Inflammatory macrophage treated with lipopolysaccharide for 4 hours (primary cell): Measurements from ENCODE around the gene PRR18.

ENCODE experiments used
- DNase-seq: peaks from one replicate; pipeline ENCODE4 v3.0.0-alpha.2; 2020

Gene PRR18

DNA sequence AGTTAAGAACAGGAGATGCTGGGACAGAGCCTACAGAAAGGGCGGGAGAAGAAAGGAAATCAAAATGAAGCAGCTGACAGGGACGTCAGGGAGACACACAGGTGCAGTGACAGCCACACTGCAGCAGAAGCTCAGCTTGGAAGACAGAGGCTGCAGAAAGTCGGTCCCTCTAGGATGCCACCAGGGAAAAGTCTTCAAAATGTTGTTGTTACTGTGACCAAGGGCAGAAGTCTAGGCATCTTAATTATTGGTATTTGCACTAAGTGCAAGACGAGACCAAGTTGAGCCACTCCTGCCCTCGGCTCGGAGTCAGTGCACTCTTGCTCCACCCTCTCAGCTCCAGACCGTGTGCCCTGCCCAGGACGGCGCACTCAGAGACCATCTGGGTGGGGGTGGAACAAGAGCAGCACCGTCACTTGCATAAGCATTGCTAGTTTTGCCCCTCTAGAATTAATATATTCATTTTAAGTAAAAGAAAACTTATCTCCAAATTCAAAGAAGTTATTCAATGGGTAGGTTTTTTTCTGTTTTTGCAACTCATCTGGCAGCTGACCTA, 2.6 kb downstream of the PRR18 start:
- no peak for DNase-seq

DNA sequence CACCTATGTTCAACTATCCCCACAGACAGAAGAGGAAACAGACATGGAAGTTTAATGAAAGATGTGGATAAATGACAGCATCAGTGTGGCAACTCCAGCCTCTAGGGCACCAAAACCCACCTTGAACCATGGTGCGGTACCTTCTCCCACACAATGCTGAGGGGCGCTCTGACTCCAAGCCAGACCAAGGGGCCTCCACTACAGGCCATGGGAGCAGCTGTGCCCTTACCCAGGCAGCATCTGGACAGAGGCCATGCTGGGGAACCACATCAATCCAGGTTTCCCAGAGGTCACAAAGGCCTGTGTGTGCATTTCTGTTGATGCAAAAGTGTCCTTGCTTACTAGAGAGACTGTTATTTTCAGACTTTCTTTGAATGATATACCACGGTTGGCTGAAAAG, 4.1 kb downstream of the PRR18 start:
- no peak for DNase-seq

DNA sequence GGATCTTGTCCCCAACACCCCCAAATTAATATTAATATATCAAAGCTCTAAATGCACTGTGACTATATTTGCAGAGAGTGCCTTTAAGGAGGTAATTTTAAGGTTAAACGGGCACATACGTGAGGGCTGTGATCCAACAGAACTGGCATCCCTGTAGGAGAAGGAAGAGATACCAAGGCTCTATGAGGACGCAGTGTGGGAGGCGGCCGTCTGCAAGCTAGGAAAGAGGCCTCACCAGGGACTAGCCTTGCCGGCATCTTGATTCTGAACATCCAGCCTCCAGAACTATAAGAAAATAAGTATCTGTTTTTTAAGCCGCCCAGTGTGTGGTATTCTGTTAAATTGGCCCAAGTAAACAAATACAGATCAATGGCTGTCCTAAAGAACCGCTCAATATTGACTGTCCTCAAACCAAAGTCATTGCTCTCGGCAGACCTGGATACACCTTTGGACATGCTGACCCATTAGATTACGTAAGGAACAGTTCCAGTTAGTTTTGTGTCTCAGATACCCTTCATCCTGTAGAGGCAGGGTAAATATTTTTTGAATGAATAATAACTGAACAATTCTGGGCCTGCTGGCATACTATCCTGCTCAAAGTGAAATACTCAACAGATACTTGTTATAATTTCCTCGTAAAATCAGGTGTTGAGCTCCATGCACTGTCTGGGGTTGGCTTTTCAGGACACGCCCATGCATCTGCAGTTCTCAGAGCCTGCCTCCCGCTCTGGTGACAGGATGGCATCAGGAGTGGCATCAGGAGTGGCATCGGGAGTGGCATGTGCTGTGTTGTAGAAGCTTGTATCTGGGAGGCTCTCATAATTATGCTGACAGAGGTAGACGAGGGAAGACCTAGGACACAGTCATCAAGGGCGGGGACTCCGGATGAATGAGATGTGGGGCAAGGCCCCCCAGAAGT, 6.3 kb downstream of the PRR18 start:
- DNase-seq, result no peak

DNA sequence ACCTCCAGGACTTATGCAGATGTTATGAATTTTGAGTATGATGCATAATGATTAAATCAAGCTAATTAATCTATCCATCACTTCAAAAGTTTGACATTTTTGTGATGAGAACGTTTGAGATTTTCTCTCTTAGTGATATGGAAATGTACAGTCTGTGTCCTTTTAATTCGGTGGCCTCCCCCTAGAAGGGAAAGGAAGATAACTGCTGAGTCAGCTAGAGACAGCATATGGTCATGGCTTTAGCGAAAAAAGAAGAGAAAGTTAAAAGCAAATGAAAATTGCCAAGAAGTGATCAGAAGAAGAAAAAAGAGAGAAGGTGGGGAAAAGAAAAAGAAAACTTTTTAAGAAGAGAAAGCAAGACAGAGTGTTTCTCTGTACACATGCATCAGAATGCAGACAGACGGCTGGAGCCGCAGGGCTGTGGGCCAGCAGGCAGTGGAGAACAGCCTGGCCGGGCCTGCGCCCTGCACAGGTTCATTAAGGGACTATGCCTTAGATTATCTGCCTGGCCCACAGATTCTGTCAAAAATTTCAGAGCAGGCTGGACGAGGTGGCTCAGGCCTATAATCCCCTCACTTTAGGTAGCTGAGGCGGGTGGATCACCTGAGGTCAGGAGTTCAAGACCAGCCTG, 7.7 kb downstream of the PRR18 start:
- DNase-seq, result no peak

DNA sequence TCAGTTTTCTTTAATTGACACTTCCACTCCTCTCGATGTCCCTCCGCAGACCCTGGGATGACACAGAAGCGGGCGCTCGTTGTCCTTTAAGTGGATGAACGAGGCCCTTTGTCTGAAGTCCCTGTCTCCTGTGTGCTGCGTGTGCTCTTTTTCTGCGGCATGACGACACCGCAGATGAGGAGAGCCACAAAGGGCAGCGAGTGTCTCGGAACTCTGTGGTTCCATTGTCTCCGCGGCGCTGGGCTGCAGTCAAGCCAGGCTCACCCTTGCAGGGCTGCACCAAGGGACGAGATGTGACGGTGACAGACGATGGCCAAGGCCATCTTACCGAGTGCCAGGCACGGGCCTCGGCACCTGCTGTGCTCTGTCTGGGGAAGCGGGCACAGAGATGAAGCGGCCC, 10.6 kb downstream of the PRR18 start:
- no peak for DNase-seq

DNA sequence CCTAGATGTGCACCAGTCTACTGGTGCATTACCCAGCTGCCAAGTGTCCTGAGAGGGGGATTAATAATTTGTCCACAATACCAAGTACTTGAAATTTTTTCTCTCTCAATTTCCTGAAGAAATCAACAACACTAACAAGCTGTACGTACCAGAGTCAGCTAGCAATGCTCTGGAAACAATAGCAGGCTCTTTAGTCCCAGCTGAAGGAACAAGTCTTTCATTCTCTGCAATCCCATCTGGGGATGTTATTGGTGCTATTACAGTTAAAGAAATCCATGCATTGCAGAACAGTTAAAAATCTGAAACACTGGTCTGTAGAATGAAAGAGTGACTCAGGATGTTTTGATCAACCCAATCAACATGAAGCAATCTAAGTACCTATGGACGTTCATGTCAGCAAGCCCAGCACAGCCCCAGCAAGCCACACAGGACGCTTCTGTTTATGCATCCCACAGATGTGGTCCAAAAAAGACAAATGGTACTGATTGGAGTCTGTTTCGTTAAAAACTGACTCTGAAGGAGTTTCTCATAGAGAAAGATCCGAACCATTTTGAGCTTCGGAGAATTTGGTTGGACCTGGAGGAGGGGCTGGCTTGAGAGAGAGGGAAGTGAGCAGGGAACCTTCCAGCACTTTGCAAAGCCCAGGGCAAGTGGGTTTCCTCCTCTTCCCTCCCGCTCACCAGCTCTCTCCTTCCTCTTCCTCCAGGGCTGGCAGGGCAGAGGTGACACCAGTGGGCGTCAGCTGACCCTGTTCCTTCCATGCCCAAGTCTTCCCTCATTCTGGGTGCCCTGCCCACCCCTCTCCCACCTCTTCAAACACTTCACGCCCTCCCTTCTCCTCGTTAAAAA, 11.9 kb downstream of the PRR18 start:
- no peak for DNase-seq

DNA sequence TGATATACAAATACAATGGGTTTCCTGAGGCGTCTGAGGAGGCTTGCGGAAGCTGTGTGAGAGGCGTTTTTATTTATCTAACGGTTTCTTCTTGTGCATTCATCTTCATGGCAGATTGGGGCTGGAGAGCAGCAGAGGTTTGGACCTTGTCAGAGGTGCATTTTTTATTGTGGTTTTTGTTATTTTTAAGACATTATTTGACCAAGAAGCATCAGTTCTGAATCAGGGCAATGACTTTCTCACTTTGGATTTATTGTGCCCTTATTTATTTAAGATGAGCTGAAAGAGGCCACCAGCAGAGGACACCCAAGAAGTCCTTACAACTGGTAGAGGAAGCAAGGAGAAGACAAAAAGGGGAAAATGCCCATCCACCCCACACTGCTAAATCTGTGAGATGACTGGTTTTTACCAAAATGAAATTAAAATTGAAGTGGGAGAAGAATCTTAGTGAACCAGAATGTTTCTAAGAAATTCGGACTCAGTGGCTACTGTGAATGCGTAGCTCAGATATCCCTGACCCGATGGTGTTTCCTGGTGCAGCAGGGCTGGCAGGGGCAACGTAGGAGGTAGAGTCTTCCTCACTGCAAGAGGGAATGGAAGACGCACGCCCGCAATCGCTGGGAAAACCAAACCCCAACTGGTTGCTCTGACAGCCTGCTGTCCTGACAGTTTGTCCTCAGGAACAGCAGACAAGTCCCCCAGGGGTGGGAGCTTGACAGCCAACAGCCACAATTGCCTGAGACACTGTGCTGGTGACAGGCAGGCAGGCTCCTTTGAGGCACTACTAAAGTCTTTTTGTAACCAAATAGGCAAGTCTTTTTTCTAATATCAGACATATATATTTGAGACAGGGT, 14.2 kb downstream of the PRR18 start:
- no peak for DNase-seq

DNA sequence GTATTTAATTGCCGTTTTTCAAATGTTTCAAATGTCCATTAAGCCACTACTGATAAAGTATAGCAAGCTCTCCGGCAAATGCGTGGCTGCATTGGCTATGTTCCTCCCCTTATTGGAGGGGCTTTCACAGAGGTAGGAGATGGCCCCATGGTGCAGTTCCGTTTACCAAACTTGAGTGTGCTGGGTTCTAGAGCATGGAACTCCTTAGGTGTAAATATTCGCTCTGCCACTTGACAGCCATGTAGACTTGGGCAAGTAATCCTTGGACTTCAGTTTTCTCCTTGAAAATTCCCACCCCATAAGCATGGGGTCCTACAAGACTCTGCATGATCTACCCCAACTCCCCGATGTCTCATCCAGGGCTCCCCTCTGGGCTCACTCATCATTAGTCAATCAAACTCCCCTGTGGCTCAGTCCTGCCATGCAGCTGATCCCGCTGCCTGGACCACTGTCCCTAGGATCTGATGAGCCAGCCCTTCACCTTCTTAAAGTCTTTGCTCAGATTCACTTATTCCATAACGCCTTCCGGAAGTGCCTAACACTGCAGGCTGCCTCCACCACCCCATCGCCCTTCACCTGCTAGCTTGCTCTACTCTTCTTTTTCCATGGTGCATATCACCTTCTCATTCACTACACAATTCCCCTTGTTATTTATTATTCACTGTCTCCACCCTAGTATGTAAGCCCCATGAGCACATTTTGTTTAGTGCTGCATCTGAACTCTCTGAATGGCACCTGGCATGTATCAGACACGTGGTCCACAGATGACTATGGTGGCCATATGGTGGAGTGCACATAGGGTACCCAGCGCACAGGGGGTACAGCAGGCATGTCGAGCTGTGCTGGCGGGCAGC, 18.8 kb downstream of the PRR18 start:
- no peak for DNase-seq

DNA sequence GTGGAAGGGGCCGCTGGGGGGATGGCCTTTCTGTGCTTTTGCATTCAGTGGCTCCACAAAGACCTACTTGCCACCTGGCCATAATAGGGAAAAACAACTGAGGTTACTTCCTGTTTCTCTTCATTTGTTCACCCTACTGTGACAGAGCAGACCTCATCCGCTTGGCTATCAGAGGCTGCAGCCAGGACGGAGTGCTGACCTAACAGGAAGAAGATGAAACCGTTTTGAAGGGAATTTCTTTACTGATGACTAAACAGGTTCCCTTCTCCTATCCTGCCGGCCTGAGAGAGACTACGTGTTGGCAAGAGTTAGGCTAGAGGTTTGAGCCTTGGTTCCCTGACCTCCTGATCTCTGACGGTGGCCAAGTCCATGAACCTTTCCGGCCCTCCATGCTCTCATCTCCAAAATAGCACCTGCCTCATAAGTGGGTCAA, 21.3 kb downstream of the PRR18 start:
- DNase-seq, result peak; percentile 61

DNA sequence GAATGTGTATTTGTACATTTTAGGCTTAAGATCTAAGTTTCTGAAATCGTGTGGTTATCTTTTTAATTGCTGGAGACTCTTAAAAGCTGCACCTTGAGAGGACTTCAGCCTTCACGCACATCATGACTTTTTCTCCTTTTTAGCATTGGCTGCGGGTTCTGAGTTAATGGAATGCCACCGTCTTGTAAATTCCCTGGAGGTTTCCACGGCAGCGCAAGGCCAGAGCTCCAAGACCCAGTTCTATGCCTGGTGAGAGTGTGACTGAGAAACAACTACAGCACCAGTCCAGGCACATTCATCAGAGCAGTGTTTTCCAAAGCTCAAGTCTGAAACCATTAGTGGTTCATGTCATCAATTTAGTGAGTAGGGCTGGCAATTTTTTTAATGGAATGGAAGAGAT, 23.0 kb downstream of the PRR18 start:
- no peak for DNase-seq

DNA sequence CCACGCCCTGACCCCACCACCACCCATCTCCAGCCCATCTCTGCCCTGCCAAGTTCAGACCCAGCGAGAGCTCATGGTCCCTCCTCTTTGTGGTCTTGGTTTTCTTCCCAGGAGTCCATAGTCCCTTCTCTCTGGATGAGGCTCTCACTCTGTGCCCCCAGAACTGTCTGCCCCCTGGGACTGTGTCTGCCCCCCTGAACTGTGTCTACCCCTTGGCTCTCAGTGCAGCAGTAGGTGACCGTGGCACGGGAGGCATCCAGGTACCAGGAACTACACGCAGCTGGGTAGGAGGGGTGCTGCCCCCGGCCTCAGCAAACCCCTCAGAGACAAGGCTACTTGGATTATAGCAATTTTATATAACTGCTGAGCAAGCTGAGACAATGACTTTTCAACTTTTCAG, 23.6 kb downstream of the PRR18 start:
- no peak for DNase-seq

DNA sequence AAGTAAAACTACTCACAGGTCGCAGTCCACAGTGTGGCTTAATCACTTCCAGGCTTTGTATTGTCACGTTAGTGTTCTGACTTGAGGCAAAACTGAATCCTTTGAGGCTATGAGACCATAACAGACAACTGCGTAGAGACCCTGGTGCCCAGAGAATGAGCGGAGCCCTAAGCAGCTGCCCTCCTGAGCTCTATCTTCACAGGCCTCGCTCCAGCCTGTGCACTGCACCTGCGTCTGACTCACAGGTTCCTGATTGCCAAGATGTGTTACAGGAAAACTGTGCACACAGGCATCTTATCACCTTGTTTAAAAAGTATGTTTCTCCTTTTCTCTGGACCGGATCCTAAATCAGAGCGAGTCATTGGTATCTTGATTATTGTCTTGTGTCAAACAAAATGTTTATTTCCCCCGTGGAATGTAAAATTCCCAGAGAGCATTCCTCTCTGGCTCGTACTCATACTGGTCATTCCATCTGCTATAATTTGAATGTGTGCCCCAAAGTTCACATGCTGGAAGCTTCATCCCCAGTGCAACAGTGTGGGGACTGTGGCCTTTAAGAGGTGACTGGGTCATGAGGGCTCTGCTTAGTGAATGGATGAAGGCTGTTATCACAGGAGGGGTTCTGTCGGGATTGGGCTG, 25.7 kb downstream of the PRR18 start:
- no peak for DNase-seq

DNA sequence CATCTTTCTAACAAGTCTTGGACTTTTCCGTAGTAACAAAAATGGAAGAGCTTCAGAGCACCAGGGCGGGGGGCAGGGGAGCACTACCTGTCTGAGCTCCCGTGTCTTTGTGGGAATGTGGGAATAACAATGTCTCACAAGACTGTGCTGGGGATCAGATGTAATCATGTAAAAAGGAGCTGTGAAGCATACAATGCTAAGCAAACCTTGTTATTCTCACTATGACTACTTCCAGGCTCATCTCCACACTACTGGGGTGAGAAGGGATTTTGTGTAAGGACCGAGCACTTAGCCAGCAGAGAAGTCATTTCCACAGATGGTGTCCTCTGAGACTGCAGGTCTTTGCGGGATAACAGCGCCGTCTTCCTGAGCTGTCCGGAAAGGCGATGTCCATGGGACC, 27.1 kb downstream of the PRR18 start:
- no peak for DNase-seq

DNA sequence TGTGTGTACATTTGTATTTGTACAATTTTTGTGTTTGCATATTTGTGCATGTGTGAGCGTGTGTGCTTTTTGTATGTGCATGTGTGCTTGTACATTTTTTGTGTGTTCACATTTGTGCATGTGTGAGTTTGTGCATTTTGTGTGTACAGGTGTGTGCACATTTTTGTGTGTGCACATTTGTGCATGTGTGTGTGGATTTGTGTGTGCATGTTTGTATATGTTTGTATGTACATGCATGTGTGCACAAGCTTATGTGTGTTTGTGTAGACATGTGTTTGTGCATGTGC, 28.9 kb downstream of the PRR18 start:
- DNase-seq, result no peak

DNA sequence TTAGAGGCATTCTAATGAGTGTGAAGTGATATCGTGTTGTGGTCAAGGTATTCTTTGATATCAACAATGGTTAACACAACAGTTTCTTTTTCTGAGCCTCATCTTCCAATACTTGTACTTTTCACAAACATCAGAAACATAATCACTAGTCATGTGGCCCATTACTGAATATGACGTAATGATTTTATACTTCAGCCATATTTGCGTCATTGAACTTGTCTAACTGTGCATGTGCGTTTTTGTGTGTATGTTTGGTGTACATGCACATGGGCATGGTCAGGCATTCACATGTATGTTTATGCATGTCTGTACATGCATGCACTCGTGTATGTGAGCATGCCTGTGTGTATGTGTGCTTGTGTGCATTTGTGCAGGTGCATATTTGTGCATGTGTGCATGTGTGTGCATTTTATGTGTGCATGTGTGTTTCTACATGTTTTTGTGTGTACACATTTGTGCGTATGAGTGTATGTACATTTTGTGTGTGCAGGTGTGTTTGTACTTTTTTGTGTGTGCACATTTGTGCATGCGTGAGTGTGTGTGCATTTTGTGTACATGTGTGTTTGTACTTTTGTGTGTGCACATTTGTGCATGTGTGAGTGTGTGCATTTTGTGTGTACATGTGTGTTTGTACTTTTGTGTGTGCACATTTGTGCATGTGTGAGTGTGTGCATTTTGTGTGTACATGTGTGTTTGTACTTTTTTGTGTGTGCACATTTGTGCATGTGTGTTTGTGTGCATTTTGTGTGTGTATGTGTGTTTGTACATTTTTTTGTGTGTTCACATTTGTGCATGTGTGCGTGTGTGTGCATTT, 29.4 kb downstream of the PRR18 start:
- no peak for DNase-seq

DNA sequence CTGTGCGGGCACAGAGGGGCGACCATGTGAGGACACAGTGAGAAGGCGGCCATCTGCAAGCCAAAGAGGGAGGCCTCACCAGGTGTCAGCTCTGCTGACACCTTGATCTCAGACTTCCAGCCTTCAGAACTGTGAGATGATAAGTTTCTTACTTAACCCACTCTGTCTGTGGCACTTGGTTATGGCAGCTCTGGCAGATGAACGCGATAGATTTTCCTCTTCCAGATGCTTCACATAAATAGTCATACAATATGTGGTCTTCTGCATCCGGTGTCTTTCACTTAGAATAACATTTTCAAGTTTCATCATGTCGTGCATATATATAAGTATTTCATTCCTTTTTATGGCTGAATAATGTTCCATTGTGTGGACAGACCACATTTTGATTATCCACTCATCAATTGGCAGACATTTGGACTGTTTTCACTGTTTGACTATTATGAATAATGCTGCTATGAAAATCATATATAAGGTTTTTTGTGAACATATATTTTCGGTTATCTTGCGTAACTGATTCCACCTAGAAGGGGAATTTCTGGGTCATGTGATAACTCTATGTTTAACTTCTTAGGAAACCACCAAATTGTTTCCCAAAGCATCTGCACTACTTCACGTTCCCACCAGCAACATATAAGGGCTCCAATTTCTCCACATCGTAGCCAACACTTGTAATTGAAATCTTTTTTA, 30.2 kb downstream of the PRR18 start:
- no peak for DNase-seq

DNA sequence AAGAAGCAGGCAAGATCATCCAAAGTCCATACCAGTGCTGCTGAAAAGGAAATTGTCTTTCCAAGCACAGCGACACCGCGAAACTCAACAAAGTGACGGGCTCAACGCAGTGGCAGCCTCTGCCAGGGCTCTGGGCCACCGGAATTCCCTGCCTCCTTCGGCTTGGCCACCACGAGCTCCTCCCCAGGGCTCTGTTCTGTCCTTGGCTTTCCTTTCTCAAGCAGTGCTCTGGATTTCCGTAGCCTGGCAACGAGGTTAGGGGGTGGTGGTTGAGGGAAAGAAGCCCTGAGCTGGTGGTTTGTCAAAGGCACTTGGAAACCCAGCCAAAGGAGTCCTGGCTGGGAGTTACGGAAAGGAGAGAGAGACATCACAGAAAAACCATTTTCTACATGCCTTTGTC, 31.2 kb downstream of the PRR18 start:
- DNase-seq, result no peak

DNA sequence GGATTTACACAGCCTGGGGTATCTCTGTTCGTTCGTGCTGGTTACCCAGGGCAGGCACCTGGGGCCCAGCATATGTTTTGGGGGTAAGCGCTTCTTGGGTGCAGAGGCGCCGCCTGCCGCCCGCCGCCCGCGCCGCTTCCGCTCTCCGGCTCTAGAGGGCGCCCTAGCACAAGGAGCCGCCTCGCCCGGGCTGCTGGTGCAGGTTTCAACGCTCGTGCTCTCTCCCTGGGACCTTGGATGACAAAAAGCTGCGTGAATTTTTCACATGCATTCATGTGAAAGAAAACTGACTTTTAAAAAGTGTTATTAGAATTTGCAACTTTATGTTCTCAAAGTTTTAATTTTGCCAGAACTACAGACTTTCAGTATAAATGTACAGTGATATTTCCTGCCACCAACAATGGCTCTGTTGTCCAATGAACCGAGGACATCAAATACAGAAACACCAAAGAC, 32.5 kb downstream of the PRR18 start:
- DNase-seq, result peak; percentile 39

DNA sequence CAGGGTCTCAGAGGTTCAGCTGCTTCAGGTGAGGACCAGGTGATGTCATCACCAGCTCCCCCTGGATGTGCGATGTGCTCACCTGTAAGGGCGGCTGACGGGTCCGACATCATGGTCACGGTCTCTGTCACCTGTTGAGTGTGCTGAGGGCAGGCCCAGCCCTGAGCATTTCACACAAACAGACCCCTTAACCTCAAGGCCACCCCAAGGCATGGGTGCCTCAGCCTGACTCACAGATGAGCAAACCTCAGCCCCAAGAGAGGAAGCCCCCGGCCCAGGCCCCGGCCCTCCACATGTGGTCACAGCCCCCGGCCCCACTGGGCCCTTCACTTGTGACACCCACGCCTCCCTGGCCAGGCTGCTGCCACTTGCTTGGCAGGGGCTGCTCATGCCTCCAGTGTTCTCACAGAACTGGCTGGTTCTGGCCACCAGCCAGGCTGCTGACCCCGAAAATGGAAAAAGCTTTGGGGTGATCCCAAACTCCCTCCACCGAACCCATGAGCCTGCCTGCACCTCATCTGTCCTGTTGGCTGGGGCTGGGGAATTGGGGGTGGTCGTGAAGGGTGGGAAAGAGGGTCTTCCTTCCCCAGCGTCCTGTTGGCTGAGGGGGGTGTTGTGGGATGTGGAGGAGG, 33.3 kb downstream of the PRR18 start:
- DNase-seq, result no peak
